Stimulated activated CD4-positive, alpha-beta T cell treated with anti-CD3 and anti-CD28 coated beads, Interleukin-2, amount 100 ng/mL, for 24 hours (primary cell): ENCODE data around the gene SEC16A.

Source experiments
- DNase-seq, 2 donors: peaks; one replicate each; pipeline ENCODE4 v3.0.0-alpha.2; 2020

The SEC16A gene, protein sequence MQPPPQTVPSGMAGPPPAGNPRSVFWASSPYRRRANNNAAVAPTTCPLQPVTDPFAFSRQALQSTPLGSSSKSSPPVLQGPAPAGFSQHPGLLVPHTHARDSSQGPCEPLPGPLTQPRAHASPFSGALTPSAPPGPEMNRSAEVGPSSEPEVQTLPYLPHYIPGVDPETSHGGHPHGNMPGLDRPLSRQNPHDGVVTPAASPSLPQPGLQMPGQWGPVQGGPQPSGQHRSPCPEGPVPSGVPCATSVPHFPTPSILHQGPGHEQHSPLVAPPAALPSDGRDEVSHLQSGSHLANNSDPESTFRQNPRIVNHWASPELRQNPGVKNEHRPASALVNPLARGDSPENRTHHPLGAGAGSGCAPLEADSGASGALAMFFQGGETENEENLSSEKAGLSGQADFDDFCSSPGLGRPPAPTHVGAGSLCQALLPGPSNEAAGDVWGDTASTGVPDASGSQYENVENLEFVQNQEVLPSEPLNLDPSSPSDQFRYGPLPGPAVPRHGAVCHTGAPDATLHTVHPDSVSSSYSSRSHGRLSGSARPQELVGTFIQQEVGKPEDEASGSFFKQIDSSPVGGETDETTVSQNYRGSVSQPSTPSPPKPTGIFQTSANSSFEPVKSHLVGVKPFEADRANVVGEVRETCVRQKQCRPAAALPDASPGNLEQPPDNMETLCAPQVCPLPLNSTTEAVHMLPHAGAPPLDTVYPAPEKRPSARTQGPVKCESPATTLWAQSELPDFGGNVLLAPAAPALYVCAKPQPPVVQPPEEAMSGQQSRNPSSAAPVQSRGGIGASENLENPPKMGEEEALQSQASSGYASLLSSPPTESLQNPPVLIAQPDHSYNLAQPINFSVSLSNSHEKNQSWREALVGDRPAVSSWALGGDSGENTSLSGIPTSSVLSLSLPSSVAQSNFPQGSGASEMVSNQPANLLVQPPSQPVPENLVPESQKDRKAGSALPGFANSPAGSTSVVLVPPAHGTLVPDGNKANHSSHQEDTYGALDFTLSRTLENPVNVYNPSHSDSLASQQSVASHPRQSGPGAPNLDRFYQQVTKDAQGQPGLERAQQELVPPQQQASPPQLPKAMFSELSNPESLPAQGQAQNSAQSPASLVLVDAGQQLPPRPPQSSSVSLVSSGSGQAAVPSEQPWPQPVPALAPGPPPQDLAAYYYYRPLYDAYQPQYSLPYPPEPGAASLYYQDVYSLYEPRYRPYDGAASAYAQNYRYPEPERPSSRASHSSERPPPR (N-terminal part only)

DNA sequence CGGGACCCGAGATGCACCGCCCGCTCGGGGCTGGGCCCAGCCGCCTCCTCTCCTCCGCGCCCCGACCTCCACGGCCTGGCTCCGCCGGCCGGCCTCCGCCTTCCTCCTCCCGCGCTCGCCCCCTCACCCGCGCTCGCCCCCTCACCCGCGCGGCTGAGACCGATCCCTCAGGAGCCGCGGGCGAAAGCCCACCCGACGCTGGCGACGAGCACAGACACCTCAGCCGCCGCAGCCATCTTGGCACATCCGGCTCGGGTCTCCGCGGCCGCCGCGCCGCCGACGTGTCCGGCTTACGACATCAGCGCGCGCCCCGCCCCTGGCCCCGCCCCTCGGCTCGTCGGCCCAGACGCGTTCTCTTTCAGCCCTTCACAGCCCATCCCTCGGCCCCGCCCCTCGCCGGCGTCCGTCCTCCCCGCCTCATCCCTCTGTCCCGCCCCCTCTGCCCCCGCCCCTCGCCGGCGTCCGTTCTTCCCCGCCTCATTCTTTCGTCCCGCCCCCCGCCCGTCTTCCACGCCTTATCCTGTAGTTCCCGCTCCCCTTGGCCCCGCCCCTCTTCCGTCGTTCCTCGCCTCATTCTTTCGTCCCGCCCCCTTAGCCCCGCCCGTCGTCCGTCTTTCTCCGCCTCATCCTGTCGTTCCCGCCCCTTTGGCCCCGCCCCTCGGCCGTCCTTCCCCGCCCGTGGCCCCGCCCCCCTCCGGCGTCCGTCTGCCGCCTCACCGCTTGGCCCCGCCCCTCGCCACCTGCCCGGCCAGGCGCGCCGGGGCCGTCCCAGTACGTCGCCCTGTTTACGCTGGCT lies at the start of gene SEC16A:
TSS of gene SEC16A (minus strand) at position 248 of the 796 bp plus-strand sequence. CDS start 5,425 bp downstream, outside the sequence.
- peak; percentile 100 for DNase-seq

DNA sequence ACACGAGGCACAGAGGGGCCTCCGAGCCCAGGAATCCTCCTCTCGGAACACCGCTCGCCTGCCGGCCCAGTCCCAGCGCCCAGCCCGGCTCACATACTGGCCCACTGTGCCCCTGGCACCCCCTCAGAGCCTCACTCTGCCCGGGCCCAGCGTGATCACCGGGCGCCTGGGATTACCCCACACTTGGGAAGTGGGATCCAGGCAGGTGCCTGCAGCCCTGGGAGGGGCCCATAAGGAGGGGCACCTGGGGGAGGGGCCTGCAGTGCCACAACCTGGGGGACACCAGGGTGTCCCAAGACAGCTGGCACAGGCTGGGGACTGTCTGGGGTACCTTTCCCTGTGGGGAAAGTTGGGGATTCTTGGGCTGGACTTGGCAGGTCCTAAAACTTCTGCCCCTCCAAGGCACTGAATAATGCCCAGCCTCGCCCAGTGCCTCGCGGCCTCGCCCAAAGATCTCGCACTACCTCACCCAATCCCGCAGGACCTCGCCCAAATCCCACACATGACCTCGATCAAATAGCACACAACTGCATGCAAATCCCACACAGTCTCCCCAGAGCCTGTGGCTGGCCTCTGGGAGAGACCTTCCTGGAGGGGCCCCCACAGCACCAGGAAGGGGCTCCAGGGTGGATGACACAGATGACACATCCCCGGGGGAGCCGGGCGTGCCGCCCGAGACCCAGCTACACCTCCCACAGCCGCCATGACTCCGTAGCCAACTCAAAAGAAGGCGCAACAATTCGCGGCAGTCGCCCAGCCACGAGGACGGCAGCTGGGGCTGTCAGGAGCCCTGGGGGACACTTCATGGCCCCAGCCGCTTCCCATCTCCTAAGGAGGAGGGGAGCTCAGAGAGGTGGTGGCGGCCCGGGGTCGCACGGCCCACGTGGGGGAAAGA lies 49.3 kb upstream of the SEC16A start:
- peak in 1 of 2 donors; percentile 40 for DNase-seq

DNA sequence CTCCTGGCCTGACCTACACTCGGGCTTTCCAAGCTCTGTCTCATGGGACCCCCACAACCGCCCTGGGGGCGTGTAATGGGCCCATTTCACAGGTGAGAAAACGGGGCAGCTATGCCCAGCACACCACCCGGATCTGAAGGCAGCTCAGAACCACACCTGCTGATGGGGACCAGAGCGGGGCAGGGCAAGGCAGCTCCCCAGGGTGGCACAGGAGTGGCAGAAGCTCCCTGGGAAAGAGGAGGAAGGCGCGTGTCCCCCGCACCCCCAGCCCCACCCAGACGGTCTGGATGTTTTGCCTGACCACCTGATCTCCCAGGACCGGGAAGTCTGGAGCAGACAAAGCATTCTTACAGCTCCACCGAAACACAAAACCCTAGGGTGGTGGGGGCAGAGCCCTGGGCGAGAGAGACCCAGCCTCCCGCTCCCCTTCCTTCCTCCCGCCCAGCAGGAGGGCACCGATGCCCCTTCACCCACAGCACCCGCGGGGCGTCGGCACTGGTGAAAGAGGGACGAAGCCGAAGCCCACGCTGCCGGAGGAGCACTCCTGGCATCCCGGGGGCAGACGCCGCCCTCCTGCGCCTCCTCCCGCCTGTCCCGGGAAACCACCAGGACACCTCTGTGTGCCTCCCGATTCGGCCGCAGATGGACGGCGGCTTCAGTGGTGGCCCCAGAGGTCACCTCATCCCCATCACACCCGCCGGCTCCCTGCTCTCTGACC lies 48.5 kb upstream of the SEC16A start:
- no peak for DNase-seq

DNA sequence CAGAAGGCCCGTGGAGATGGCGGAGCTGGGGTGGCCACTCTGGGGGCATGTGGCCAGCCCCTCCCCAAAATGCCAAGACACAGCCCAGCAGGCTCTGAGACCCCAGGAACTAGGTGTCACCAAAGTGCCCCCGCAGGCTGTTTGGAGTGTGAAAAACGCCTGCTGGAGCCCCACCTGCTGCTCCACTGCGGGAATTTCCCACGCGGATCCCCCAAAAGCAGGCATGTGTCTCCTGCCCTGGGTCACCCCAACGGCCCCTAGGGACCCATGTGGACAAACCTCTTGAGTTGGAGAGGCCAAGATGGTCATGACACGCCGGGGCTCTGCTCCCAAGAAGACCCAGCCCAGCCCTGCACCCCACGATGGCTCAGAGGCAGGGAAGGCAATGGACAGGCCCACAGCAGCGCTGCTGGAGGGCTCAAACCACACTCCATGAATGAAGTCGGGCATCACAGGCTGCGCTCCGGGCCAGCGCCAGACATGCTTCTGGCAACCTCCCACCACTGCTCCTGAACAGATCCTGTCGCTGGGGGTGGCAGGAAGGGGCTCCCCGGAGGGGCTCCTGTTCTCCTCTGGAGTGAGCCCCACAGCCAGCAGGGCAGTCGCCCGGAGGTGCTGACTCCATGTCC lies 47.7 kb upstream of the SEC16A start:
- DNase-seq: no peak

DNA sequence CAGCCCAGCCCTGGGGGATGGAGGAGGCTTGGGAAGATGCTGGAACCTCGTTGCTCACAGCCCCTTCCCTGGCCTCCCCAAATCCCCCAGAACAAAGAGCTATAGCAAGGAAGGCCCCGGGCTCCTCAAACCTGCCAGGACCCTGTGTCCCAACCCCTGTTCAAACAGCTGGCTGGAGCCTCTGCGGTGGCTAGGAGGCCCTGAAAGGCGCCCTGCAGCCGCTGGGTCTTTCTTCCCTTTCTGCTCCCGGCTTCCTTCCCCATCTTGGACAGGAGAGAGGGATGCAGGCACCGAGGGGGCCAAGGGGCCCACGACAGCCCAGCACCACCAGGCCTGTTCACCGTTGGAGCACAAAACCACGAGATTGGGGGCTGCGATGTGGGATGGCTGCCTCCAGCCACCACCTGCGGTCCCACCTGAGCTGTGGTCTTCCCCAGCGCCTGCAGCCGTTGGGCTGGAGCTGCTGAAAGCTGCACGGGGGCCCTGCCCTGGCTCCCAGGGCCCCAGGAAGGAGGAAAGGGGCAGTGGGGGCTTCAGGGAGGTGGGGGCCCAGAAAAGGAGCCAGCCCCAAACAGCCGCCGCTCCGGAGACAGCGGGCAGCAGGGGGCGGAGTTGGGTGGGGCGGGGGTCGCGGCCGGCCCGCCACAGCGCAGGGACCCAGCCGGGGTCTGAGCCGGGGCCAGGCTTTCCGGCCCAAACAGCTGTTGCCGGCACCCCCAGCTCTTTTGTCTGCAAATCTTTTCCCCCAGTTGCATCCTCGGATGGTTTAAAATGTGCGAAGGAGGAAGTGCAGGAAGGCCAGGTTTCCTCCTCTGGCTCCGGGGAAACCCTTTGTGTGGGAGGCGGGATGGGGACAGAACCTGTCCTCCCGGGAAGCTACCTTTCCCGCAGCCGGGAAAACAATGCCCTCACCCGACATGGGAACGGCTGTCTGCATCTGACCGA lies 46.9 kb upstream of the SEC16A start:
- DNase-seq: no peak

DNA sequence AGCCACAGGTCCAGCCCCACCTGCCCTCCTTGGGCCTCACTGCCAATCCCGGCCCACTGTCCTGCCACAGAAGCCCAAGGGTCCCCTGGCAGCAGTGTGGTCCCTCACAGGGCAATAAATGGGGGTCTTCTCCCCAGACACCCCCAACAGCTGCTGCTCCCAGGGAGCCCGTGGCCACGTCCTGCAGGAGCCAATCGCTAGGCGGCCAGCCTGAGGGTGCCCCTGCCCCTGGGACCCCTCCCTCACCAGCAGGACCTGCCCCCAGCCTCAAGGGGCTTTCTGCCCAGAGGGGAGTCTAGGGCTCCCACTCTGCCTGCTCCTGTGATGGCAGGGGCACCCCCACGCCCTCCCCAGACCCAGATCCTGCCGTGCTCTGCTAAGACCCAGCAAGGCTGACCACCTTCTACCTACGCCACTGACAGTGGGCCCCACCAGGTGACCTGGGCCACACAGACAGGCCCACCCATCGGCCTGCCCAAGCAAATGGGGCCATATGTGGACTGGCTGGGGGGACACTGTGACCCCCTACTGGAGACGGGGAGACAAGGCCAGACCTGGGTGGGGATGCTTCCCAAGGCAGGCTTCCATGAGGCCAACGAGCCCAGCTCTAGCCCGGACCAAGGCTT lies 46.0 kb upstream of the SEC16A start:
- no peak for DNase-seq

DNA sequence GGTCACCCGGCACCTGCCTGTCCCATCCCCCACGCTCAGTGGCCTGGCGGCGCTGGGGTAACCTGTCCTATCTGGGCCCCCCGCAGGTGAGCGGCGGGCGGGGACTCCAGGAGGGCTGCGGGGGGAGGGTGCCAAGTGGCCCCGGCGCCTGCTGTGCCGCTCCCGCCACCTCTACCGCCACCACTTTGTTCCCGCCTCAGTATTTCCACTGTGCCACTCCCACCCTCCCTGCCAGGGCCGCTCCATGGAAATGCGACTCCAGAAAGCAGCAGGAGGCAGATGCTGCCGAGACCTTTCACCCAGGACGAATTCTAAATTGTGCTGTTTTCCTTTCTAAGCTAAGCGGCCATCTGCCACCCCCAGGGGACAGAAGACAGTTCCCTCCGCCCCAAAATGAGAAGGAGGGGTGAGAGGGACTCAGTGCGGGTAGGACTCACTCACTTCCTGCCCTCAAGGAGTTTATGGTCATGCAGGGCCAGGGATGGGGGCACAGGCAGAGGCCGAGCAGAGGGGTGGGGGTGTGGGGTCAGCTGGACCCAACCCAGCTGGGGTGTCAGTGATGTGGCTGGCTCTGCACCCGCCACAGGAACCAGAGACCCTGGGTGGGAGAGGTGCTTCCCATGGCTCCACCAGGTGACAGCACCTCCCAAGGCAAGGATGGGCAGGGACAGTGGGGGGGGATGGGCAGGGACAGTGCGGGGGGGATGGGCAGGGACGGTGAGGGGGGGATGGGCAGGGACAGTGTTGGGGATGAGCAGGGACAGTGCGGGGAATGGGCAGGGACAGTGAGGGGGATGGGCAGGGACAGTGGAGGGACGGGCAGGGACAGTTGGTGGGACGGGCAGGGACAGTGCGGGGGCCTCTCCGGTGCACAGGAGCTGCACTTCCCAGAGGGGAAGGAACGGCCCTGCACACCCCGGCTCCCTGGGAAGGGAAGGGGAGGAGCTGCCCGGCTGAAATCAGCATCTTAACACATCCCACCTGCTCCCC lies 45.2 kb upstream of the SEC16A start:
- DNase-seq: no peak

DNA sequence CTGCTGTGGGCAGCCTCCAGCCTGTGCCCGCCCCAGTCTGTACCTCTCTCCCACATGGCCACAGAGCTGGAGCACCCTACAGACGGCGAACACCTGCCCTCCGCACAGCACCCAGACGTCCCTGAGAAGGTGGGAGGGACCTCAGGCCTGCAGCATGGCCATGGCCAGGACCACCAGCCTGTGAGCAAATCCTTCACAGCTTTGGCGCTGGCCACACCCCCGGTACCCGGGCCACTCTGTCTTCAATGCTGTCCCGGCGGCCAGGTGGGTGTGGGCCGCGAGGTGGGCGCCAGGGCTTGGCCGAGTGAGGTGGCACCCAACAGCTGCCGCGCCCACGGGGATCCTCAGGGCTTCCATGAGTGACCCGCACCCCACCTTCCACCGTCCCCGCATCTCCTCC lies 44.3 kb upstream of the SEC16A start:
- no peak for DNase-seq

DNA sequence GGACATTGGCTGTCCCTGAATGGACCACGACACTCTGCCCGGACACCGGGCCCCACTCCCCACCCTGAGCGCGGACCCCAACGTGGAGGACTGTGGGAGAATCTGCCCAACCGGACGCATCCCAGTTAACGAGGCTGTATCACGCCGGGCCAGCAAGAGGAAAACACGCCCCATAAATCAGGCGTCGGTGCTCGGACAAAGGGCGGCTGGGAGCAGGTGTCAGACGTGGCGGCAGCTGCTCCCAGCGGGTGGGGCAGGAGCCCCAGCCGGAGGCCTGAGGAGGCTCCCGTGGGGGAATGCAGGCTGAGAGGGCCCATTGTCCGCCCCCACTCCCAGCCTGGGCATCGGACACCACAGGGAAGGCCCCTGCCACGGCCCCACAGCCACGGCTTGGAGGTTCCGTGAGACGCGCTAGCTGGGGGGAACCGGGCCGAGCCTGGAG lies 43.8 kb upstream of the SEC16A start:
- DNase-seq: no peak

DNA sequence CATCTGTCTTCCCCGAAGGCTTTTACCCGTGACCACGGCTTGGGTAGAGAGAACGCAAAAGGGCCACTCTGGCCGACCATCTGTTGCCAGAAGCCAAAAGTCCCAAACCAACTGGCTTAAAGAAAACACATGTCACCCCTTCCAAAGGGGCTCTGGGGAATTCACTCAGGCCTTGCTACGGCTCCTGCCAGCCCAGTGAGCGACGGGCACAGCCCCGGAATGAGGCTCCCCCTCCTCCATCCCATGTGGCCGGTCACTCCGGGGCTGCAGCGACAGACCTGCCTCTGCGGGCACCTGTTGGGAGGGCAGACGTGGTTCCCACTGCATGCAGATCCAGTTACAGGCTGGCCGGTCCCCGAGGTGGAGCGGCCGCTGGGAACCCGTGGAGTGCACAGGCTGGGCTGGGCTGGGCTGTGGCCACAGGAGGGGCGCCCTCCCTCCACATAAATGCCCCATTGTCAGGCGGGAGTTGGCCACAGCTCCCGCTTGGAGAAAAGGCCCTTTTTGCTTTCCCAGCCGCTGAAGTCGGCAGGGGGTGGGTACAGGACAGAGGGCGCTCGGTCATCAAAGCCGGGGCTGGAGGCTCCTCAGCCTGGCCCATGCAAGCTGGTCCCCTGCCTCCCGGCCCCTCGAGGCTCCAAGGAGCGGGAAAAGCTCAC lies 43.1 kb upstream of the SEC16A start:
- no peak for DNase-seq

DNA sequence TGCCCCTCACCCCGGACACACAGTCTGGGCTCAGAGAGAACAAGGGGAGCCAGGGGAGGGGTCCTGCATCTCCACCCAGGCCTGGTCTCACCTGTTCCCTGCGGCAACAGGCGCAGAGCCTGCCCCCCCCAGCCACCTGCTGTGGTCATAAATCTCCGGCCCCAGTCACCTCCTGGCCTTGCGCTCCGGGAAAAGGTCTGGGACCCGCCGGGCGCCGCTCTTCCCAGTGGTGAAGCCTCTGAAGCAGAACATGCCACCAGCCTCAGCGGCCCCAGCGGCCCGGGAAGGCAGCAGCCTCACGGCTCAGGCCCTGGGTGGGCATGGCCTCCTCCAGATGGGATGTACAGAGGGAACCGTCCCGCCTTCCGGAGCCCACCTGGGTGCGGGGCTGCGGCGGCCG lies 42.4 kb upstream of the SEC16A start:
- DNase-seq: no peak

DNA sequence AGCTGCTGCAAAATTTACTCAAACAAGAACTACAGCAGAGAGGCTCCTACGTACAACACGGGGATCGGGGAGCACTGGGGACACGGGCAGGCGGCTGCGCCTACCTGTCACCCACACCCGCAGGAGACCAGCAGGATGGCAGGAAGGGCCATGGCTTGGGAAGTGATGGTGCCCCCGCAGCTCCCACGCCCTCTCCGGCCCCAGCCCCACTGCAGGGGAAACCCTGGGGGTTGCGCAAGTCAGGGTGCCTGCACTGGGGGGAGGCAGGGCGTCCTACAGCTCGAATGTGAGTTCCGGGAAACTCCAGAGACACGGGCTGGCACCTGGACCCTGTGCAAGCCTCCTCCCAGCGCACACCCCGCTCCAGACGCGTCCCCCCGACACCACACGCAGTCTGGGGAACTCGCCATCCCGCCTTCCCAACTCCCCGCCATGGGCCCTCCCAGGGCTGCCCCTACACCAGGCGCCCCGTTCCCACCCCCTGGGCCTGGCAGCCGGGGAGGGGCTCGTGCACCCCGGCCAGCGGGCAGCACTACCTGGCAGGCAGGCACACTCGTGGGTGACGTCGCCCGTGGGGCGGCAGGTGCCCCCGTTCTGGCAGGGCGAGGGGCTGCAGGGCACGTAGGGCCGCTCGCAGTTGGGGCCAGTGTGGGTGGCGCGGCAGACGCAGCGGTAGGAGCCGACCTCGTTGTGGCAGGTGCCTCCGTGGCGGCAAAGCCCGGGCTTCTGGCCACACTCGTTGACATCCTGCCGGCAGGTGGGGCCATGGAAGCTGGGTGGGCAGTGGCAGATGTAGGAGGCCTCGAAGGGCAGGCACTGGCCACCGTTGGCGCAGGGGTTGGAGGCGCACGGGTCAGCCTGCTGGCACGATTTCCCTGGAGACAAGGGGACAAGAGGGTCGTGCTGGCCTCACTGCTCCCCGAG lies 39.7 kb upstream of the SEC16A start:
- DNase-seq: no peak

DNA sequence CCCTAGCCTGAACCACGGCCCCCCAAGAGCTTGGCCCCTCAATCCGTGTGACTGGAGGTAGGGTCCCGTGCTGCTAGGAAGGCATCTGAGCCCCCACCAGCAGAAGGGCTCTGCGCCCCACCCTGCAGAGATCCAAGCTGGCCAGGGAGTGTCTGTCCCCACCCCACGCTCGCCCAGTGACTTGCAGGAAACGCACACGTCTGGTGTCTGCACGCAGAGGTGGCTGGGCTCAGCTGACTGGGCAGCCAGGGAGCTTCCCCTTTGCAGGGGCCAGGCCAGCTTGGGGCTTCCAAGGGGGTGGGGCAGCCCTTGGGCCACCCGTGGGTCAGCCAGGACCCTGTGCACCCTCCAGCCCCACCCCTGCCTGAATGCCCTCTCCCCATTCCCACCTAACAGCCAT lies 38.7 kb upstream of the SEC16A start:
- DNase-seq: no peak

DNA sequence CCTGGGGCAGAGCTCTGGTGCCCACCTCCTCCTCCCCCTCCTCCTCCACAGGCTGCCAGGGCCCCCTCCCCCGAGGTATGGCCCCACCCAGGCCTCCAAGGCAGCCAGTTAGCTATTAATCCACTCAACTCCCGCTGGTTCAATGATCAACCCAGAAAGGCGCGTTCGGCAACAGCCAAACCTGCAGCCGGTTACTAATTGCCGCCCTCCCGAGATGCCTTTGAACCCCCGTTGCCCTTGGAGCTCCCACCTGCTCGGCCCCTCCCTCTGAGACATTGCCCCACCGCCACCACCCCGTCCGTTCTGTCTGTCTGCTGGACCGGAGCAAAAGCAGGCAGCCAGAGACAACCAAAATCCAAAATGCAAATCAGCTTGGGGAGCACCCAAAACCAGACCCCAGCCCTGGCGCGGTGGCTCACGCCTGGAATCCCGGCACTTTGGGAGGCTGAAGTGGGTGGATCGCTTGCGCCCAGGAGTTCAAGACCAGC lies 37.3 kb upstream of the SEC16A start:
- DNase-seq: no peak
